A204.1 (cell line): ENCODE data around the gene PC.

Experiments
- FAIRE-seq: peaks from 2 replicates; lab custom pipeline; 2012; peaks lifted over from hg19 to GRCh38; lab: Jason Lieb, UNC

Gene PC

GRCh38 chr11:66953081-66953833, 4.9 kb downstream of the PC start:
- no peak for FAIRE-seq

- FAIRE-seq, result no peak
Observed at GRCh38 chr11:66951927-66952337, 6.3 kb downstream of the PC start.

- FAIRE-seq, result no peak
Observed at GRCh38 chr11:66951135-66951534, 7.0 kb downstream of the PC start.

- FAIRE-seq, result no peak
Observed at GRCh38 chr11:66950112-66950535, 8.1 kb downstream of the PC start.

- no peak for FAIRE-seq
Observed at GRCh38 chr11:66938582-66939135, 19.5 kb downstream of the PC start.

GRCh38 chr11:66937193-66937733, 20.9 kb downstream of the PC start:
- no peak for FAIRE-seq

GRCh38 chr11:66936311-66936711, 21.9 kb downstream of the PC start:
- no peak for FAIRE-seq

GRCh38 chr11:66934950-66935779, 23.0 kb downstream of the PC start:
- FAIRE-seq, result no peak

- FAIRE-seq, result no peak
Observed at GRCh38 chr11:66933531-66933930, 24.7 kb downstream of the PC start.

- no peak for FAIRE-seq
Observed at GRCh38 chr11:66932543-66932942, 25.6 kb downstream of the PC start.

- no peak for FAIRE-seq
Observed at GRCh38 chr11:66929753-66930152, 28.4 kb downstream of the PC start.

GRCh38 chr11:66924272-66924671, 33.9 kb downstream of the PC start:
- FAIRE-seq, result no peak

- no peak for FAIRE-seq
Observed at GRCh38 chr11:66922551-66922950, 35.6 kb downstream of the PC start.

GRCh38 chr11:66920978-66921784, 37.0 kb downstream of the PC start:
- no peak for FAIRE-seq

GRCh38 chr11:66919923-66920322, 38.3 kb downstream of the PC start:
- FAIRE-seq, result no peak

GRCh38 chr11:66918741-66919140, 39.4 kb downstream of the PC start:
- no peak for FAIRE-seq

GRCh38 chr11:66915866-66916265, 42.3 kb downstream of the PC start:
- no peak for FAIRE-seq

- no peak for FAIRE-seq
Observed at GRCh38 chr11:66915046-66915832, 42.9 kb downstream of the PC start.

GRCh38 chr11:66914505-66914904, 43.7 kb downstream of the PC start:
- FAIRE-seq, result no peak

- FAIRE-seq, result no peak
Observed at GRCh38 chr11:66912911-66913310, 45.3 kb downstream of the PC start.

GRCh38 chr11:66912361-66912760, 45.8 kb downstream of the PC start:
- no peak for FAIRE-seq
